ENCODE measurements around the gene ROR1. TPM values are rescaled to one million over a fixed set of nuclear protein-coding genes. Genes with fewer than 3 reads are reported as not detected.

The ROR1 gene
- 75.2 to 131 TPM (median 123 TPM) in 3 replicates for total RNA-seq
- long read RNA-seq, full-length matches to known transcripts: 47 of 91 reads
- long read RNA-seq, partial matches to known transcripts: 33 of 91 reads
- long read RNA-seq, other reads (novel, unspliced or antisense): 11 of 91 reads

- Mint-ChIP-seq H3K27ac (ENCODE audit: unreplicated experiment) (peak within 1 kb of the TSS; percentile 93), H3K4me3 (ENCODE audit: unreplicated experiment) (peak within 1 kb of the TSS; percentile 97), H3K4me1 (ENCODE audit: low read depth) (peaks cover 55% of the 10 kb centered on the region), H3K36me3 (ENCODE audit: low read depth) (peaks cover 10% of the 10 kb centered on the region), H3K9me3 (ENCODE audit: low read depth) (no peaks in the 10 kb centered on the region), H3K27me3 (ENCODE audit: low read depth) (no peaks in the 10 kb centered on the region)
- peak; percentile 96 for DNase-seq (ENCODE audit: low spot score)
- TF ChIP-seq CTCF (IDR thresholded peaks at IDR 0.05): peak; percentile 85
These were observed at the start of gene ROR1 for GRCh38 chr1:63773815-63774616. ROR1 (plus strand) TSS chr1:63774017.

- no peaks in the 10 kb centered on the region for H3K9me3 Mint-ChIP-seq (ENCODE audit: low read depth)
- no peak overlapping the region for H3K4me3 Mint-ChIP-seq (ENCODE audit: unreplicated experiment)
- DNase-seq (ENCODE audit: low spot score): no peak
- no peaks in the 10 kb centered on the region for H3K36me3 Mint-ChIP-seq (ENCODE audit: low read depth)
- H3K27ac Mint-ChIP-seq (ENCODE audit: unreplicated experiment): no peak overlapping the region
- peaks cover 6% of the 10 kb centered on the region for H3K4me1 Mint-ChIP-seq (ENCODE audit: low read depth)
- no peaks in the 10 kb centered on the region for H3K27me3 Mint-ChIP-seq (ENCODE audit: low read depth)
- TF ChIP-seq CTCF (IDR thresholded peaks at IDR 0.05): no peak
These were observed 49.4 kb upstream of the ROR1 start for GRCh38 chr1:63724375-63724899.

GRCh38 chr1:63728611-63729226 is 45.1 kb upstream of the ROR1 start:
- Mint-ChIP-seq H3K36me3 (ENCODE audit: low read depth) (no peaks in the 10 kb centered on the region), H3K4me3 (ENCODE audit: unreplicated experiment) (no peak overlapping the region), H3K27me3 (ENCODE audit: low read depth) (no peaks in the 10 kb centered on the region), H3K27ac (ENCODE audit: unreplicated experiment) (peak overlapping the region; percentile 18), H3K9me3 (ENCODE audit: low read depth) (peaks cover 4% of the 10 kb centered on the region), H3K4me1 (ENCODE audit: low read depth) (peaks cover 29% of the 10 kb centered on the region)
- no peak for TF ChIP-seq CTCF (IDR thresholded peaks at IDR 0.05)
- DNase-seq (ENCODE audit: low spot score): no peak

GRCh38 chr1:63729227-63729620 is 44.6 kb upstream of the ROR1 start:
- Mint-ChIP-seq H3K36me3 (ENCODE audit: low read depth) (no peaks in the 10 kb centered on the region), H3K27me3 (ENCODE audit: low read depth) (no peaks in the 10 kb centered on the region), H3K9me3 (ENCODE audit: low read depth) (peaks cover 4% of the 10 kb centered on the region), H3K4me1 (ENCODE audit: low read depth) (peaks cover 29% of the 10 kb centered on the region), H3K4me3 (ENCODE audit: unreplicated experiment) (no peak overlapping the region), H3K27ac (ENCODE audit: unreplicated experiment) (peak overlapping the region; percentile 18)
- no peak for TF ChIP-seq CTCF (IDR thresholded peaks at IDR 0.05)
- no peak for DNase-seq (ENCODE audit: low spot score)

GRCh38 chr1:63730211-63730610 is 43.6 kb upstream of the ROR1 start:
- Mint-ChIP-seq H3K36me3 (ENCODE audit: low read depth) (peaks cover under 1% of the 10 kb centered on the region), H3K27me3 (ENCODE audit: low read depth) (no peaks in the 10 kb centered on the region), H3K4me3 (ENCODE audit: unreplicated experiment) (no peak overlapping the region), H3K27ac (ENCODE audit: unreplicated experiment) (peak overlapping the region; percentile 94), H3K4me1 (ENCODE audit: low read depth) (peaks cover 29% of the 10 kb centered on the region), H3K9me3 (ENCODE audit: low read depth) (peaks cover 9% of the 10 kb centered on the region)
- TF ChIP-seq CTCF (IDR thresholded peaks at IDR 0.05): no peak
- no peak for DNase-seq (ENCODE audit: low spot score)
